GM23338 (cell line): ENCODE results near the gene CBX8. TPM values are rescaled to one million over a fixed set of nuclear protein-coding genes. Genes with fewer than 3 reads are reported as not detected.

ENCODE experiments used
- ATAC-seq: fragments of 200-7000 bp; cut with Tn5 transposase; 3 replicates; pipeline ENCODE4 v1.9.1; 2020
- DNase-seq: peaks from one replicate; pipeline ENCODE4 v3.0.0-alpha.2; 2015; ENCODE audit warnings: low spot score
- H2AFZ ChIP-seq: fragments of 200-600 bp; sonication (generic); 2 replicates; pipeline ENCODE4 v1.8.0; 2016; ENCODE audit warnings: antibody characterized with exemption, mild to moderate bottlenecking, moderate library complexity
- H3F3A ChIP-seq: fragments of 200-600 bp; sonication (generic); replicated peaks from 2 replicates; pipeline ENCODE4 v1.8.0; 2017; ENCODE audit warnings: antibody characterized with exemption, mixed run types, low read depth
- H3K27ac ChIP-seq: fragments of 200-600 bp; sonication (generic); 2 replicates; pipeline ENCODE4 v1.6.1; 2016; ENCODE audit warnings: low read depth
- H3K27me3 ChIP-seq: fragments of 200-600 bp; sonication (generic); 2 replicates; pipeline ENCODE4 v1.8.0; 2016; ENCODE audit warnings: mild to moderate bottlenecking, mixed run types, moderate library complexity; ENCODE audit not compliant: insufficient read depth
- H3K36me3 ChIP-seq: fragments of 200-600 bp; sonication (generic); 2 replicates; pipeline ENCODE4 v1.8.0; 2016; ENCODE audit warnings: mild to moderate bottlenecking; ENCODE audit not compliant: insufficient read depth
- H3K4me1 ChIP-seq: fragments of 200-600 bp; sonication (generic); 2 replicates; pipeline ENCODE4 v1.8.0; 2016; ENCODE audit warnings: mild to moderate bottlenecking, moderate library complexity; ENCODE audit not compliant: insufficient read depth
- H3K4me2 ChIP-seq: fragments of 200-600 bp; sonication (generic); 2 replicates; pipeline ENCODE4 v1.7.1; 2017; ENCODE audit warnings: mixed run types
- H3K4me3 ChIP-seq: fragments of 200-600 bp; sonication (generic); 2 replicates; pipeline ENCODE4 v1.6.1; 2016; ENCODE audit warnings: mixed run types
- H3K79me2 ChIP-seq: fragments of 200-600 bp; sonication (generic); replicated peaks from 2 replicates; pipeline ENCODE4 v1.8.0; 2017; ENCODE audit warnings: mild to moderate bottlenecking; ENCODE audit not compliant: insufficient read depth
- H3K9me2 ChIP-seq: fragments of 200-600 bp; sonication (generic); 2 replicates; pipeline ENCODE4 v1.8.0; 2017; ENCODE audit not compliant: insufficient read depth
- H4K20me1 ChIP-seq: fragments of 200-600 bp; sonication (generic); replicated peaks from 2 replicates; pipeline ENCODE4 v1.8.0; 2017; ENCODE audit warnings: mild to moderate bottlenecking; ENCODE audit not compliant: insufficient read depth
- H3K27ac Mint-ChIP-seq: 2 replicates; pipeline ENCODE4 v1.8.0; 2020; ENCODE audit warnings: inconsistent platforms, mild to moderate bottlenecking, moderate library complexity, mixed read lengths
- H3K27me3 Mint-ChIP-seq: 3 replicates; pipeline ENCODE4 v1.8.0; 2022; ENCODE audit warnings: low read depth, mild to moderate bottlenecking, moderate library complexity, mixed read lengths, inconsistent platforms; ENCODE audit not compliant: insufficient read depth, poor library complexity
- H3K36me3 Mint-ChIP-seq: 3 replicates; pipeline ENCODE4 v1.8.0; 2021; ENCODE audit warnings: low read depth, mild to moderate bottlenecking, inconsistent platforms, moderate library complexity, mixed read lengths
- H3K4me1 Mint-ChIP-seq: 3 replicates; pipeline ENCODE4 v1.8.0; 2020; ENCODE audit warnings: mild to moderate bottlenecking, inconsistent platforms, mixed read lengths
- H3K4me3 Mint-ChIP-seq: 3 replicates; pipeline ENCODE4 v1.8.0; 2021; ENCODE audit warnings: moderate library complexity, mild to moderate bottlenecking, inconsistent platforms, mixed read lengths
- H3K9me3 Mint-ChIP-seq: 3 replicates; pipeline ENCODE4 v1.8.0; 2020; ENCODE audit warnings: moderate library complexity, mild to moderate bottlenecking, inconsistent platforms, mixed read lengths
- CREB1 ChIP-seq: fragments of 250-450 bp; sonication (Bioruptor Pico); IDR thresholded peaks from 2 replicates; pipeline ENCODE4 v1.5.0; 2020; ENCODE audit warnings: low read depth, mild to moderate bottlenecking, moderate library complexity
- EZH2 ChIP-seq: fragments of 200-600 bp; sonication (generic); IDR thresholded peaks from one replicate; pipeline ENCODE4 v1.8.0; 2017; ENCODE audit warnings: antibody characterized with exemption, mild to moderate bottlenecking, low read depth; ENCODE audit not compliant: unreplicated experiment
- EZH2phosphoT487 ChIP-seq: fragments of 200-600 bp; sonication (generic); IDR thresholded peaks from one replicate; pipeline ENCODE4 v1.8.1; 2018; ENCODE audit warnings: antibody characterized with exemption; ENCODE audit not compliant: unreplicated experiment
- JUNB ChIP-seq: IDR thresholded peaks from one replicate; pipeline ENCODE4 v1.6.1; 2016; ENCODE audit warnings: antibody characterized with exemption; ENCODE audit not compliant: unreplicated experiment
- NANOG ChIP-seq: IDR thresholded peaks from 2 replicates; pipeline ENCODE4 v1.6.1; 2016; ENCODE audit warnings: antibody characterized with exemption, borderline replicate concordance
- ZNF114 ChIP-seq: fragments of 250-450 bp; sonication (Bioruptor Pico); IDR thresholded peaks from 2 replicates; pipeline ENCODE4 v1.5.0; 2020; ENCODE audit warnings: mild to moderate bottlenecking, moderate library complexity
- ZNF462 ChIP-seq: fragments of 250-450 bp; sonication (Bioruptor Pico); IDR thresholded peaks from 2 replicates; pipeline ENCODE4 v1.5.0; 2020; ENCODE audit warnings: mild to moderate bottlenecking, moderate library complexity
- polyA plus RNA-seq: library from polyadenylated mRNA; unstranded; fragments of >200 nt; fragmentation: Nextera tagmentation; extraction: Ambion mirVana; gene quantifications from 2 replicates; pipeline ENCODE4 v1.2.1, GENCODE V29; 2016
- total RNA-seq: library from RNA; depleted of rRNA; stranded (reverse); fragments of >200 nt; shearing (Covaris generic); gene quantifications from 2 replicates; pipeline ENCODE4 v1.2.3, GENCODE V29; 2014

The CBX8 gene
- total and polyA plus RNA-seq, 2 experiments from 2014 or later: 1.0 to 1.3 TPM

GRCh38 chr17:79800325-79801155 is 3.7 kb upstream of the CBX8 start:
- Histone ChIP-seq H2AFZ (peak overlapping the region; percentile 81; the same call in 1 of the 2 replicates), H3K4me2 (peak overlapping the region; percentile 83), H3K36me3 (no peaks in the 10 kb centered on the region), H4K20me1 (peaks cover 9% of the 10 kb centered on the region), H3K9me2 (no peaks in the 10 kb centered on the region), H3K4me1 (peaks cover 47% of the 10 kb centered on the region), H3K27ac (no peak overlapping the region), H3F3A (peaks cover 42% of the 10 kb centered on the region), H3K27me3 (peaks cover 92% of the 10 kb centered on the region), H3K4me3 (peak overlapping the region; percentile 55), H3K79me2 (no peaks in the 10 kb centered on the region)
- peaks cover 47% of the 10 kb centered on the region for H3K4me1 Mint-ChIP-seq
- ATAC-seq: peak; percentile 19
- peaks cover 95% of the 10 kb centered on the region for H3K27me3 Mint-ChIP-seq
- no peak overlapping the region for H3K27ac Mint-ChIP-seq
- peak; percentile 58 for TF ChIP-seq EZH2
- TF ChIP-seq NANOG: no peak
- H3K4me3 Mint-ChIP-seq: peak overlapping the region; percentile 51
- DNase-seq: peak; percentile 92
- no peaks in the 10 kb centered on the region; the same call in 1 of the 3 replicates for H3K36me3 Mint-ChIP-seq
- H3K9me3 Mint-ChIP-seq: peaks cover 15% of the 10 kb centered on the region; the same call in 2 of the 3 replicates

GRCh38 chr17:79799538-79800324 is 2.9 kb upstream of the CBX8 start:
- H3K36me3 Mint-ChIP-seq: no peaks in the 10 kb centered on the region; the same call in 1 of the 3 replicates
- peak overlapping the region; percentile 83 for H3K4me2 ChIP-seq
- peaks cover 36% of the 10 kb centered on the region for H3F3A ChIP-seq
- peaks cover 40% of the 10 kb centered on the region for H3K4me1 ChIP-seq
- no peak overlapping the region for H3K27ac Mint-ChIP-seq
- no peak overlapping the region for H2AFZ ChIP-seq
- H3K36me3 ChIP-seq: no peaks in the 10 kb centered on the region
- peaks cover 15% of the 10 kb centered on the region; the same call in 2 of the 3 replicates for H3K9me3 Mint-ChIP-seq
- H3K4me3 Mint-ChIP-seq: peak overlapping the region; percentile 51; the same call in 2 of the 3 replicates
- H4K20me1 ChIP-seq: peaks cover 9% of the 10 kb centered on the region
- peak overlapping the region; percentile 55 for H3K4me3 ChIP-seq
- no peak overlapping the region for H3K27ac ChIP-seq
- DNase-seq (no peak), ATAC-seq (no peak)
- TF ChIP-seq ZNF114 (CRISPR knock-in tag) (no peak), EZH2 (peak; percentile 98)
- H3K4me1 Mint-ChIP-seq: peaks cover 39% of the 10 kb centered on the region
- H3K27me3 ChIP-seq: peaks cover 92% of the 10 kb centered on the region
- H3K9me2 ChIP-seq: no peaks in the 10 kb centered on the region
- peaks cover 95% of the 10 kb centered on the region for H3K27me3 Mint-ChIP-seq
- H3K79me2 ChIP-seq: no peaks in the 10 kb centered on the region

GRCh38 chr17:79799174-79799537 is 2.3 kb upstream of the CBX8 start:
- Histone ChIP-seq H3K4me3 (0 out of 2 replicates have a peak overlapping the region, but pooled peaks have one; percentile 25), H2AFZ (no peak overlapping the region), H3K27ac (no peak overlapping the region), H3K27me3 (peaks cover 92% of the 10 kb centered on the region), H3K4me2 (peak overlapping the region; percentile 73; the same call in 1 of the 2 replicates), H3K36me3 (no peaks in the 10 kb centered on the region), H3K79me2 (no peaks in the 10 kb centered on the region), H4K20me1 (peaks cover 9% of the 10 kb centered on the region), H3F3A (peaks cover 39% of the 10 kb centered on the region), H3K4me1 (peaks cover 38% of the 10 kb centered on the region), H3K9me2 (no peaks in the 10 kb centered on the region)
- Mint-ChIP-seq H3K27me3 (peaks cover 95% of the 10 kb centered on the region), H3K9me3 (peaks cover 12% of the 10 kb centered on the region; the same call in 2 of the 3 replicates), H3K4me3 (peak overlapping the region; percentile 5; the same call in 1 of the 3 replicates), H3K27ac (no peak overlapping the region), H3K4me1 (peaks cover 35% of the 10 kb centered on the region), H3K36me3 (no peaks in the 10 kb centered on the region; the same call in 1 of the 3 replicates)
- no peak for DNase-seq
- ATAC-seq: no peak
- TF ChIP-seq ZNF462 (CRISPR knock-in tag) (no peak), CREB1 (CRISPR knock-in tag) (no peak), JUNB (no peak), EZH2phosphoT487 (no peak), ZNF114 (CRISPR knock-in tag) (no peak)
